ENCODE data around the gene CACNB4. TPM values are rescaled to one million over a fixed set of nuclear protein-coding genes. Genes with fewer than 3 reads are reported as not detected.
A peak's percentile ranks its signal among the peaks of the same experiment; 100 is the strongest.

The CACNB4 gene
- total and polyA plus RNA-seq, 9 of the 15 experiments (the other 6 are each of a cell fraction or from before 2014, with no cell fraction given): 0.01 to 0.20 (median 0.04) TPM; not detected in 1

DNA sequence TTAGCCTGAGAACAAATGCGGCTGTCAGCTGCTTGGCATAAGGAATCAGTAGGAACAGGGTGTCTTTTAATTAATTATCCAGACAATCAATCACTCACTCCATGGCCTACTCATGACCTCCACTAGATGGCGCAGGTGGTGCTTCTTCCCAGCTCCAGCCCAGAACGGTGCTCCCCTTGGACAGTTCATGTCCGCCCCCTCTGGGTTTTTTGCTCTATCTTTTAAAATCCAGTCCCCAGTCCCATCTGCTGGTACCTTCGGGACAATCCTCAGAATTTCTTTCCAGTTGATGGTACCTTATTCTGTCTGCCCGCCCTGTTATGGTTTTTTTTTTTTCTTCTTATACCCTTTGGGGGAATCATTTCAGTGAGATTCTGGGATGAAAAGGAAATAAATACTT, 99.8 kb downstream of the CACNB4 start (continued):
- TF ChIP-seq, protein P1, sequence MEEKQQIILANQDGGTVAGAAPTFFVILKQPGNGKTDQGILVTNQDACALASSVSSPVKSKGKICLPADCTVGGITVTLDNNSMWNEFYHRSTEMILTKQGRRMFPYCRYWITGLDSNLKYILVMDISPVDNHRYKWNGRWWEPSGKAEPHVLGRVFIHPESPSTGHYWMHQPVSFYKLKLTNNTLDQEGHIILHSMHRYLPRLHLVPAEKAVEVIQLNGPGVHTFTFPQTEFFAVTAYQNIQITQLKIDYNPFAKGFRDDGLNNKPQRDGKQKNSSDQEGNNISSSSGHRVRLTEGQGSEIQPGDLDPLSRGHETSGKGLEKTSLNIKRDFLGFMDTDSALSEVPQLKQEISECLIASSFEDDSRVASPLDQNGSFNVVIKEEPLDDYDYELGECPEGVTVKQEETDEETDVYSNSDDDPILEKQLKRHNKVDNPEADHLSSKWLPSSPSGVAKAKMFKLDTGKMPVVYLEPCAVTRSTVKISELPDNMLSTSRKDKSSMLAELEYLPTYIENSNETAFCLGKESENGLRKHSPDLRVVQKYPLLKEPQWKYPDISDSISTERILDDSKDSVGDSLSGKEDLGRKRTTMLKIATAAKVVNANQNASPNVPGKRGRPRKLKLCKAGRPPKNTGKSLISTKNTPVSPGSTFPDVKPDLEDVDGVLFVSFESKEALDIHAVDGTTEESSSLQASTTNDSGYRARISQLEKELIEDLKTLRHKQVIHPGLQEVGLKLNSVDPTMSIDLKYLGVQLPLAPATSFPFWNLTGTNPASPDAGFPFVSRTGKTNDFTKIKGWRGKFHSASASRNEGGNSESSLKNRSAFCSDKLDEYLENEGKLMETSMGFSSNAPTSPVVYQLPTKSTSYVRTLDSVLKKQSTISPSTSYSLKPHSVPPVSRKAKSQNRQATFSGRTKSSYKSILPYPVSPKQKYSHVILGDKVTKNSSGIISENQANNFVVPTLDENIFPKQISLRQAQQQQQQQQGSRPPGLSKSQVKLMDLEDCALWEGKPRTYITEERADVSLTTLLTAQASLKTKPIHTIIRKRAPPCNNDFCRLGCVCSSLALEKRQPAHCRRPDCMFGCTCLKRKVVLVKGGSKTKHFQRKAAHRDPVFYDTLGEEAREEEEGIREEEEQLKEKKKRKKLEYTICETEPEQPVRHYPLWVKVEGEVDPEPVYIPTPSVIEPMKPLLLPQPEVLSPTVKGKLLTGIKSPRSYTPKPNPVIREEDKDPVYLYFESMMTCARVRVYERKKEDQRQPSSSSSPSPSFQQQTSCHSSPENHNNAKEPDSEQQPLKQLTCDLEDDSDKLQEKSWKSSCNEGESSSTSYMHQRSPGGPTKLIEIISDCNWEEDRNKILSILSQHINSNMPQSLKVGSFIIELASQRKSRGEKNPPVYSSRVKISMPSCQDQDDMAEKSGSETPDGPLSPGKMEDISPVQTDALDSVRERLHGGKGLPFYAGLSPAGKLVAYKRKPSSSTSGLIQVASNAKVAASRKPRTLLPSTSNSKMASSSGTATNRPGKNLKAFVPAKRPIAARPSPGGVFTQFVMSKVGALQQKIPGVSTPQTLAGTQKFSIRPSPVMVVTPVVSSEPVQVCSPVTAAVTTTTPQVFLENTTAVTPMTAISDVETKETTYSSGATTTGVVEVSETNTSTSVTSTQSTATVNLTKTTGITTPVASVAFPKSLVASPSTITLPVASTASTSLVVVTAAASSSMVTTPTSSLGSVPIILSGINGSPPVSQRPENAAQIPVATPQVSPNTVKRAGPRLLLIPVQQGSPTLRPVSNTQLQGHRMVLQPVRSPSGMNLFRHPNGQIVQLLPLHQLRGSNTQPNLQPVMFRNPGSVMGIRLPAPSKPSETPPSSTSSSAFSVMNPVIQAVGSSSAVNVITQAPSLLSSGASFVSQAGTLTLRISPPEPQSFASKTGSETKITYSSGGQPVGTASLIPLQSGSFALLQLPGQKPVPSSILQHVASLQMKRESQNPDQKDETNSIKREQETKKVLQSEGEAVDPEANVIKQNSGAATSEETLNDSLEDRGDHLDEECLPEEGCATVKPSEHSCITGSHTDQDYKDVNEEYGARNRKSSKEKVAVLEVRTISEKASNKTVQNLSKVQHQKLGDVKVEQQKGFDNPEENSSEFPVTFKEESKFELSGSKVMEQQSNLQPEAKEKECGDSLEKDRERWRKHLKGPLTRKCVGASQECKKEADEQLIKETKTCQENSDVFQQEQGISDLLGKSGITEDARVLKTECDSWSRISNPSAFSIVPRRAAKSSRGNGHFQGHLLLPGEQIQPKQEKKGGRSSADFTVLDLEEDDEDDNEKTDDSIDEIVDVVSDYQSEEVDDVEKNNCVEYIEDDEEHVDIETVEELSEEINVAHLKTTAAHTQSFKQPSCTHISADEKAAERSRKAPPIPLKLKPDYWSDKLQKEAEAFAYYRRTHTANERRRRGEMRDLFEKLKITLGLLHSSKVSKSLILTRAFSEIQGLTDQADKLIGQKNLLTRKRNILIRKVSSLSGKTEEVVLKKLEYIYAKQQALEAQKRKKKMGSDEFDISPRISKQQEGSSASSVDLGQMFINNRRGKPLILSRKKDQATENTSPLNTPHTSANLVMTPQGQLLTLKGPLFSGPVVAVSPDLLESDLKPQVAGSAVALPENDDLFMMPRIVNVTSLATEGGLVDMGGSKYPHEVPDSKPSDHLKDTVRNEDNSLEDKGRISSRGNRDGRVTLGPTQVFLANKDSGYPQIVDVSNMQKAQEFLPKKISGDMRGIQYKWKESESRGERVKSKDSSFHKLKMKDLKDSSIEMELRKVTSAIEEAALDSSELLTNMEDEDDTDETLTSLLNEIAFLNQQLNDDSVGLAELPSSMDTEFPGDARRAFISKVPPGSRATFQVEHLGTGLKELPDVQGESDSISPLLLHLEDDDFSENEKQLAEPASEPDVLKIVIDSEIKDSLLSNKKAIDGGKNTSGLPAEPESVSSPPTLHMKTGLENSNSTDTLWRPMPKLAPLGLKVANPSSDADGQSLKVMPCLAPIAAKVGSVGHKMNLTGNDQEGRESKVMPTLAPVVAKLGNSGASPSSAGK (IDR thresholded peaks at IDR 0.05): no peak
- TF ChIP-seq EP300 (IDR thresholded peaks at IDR 0.05; ENCODE audit: low read length) (peak; percentile 25; the same call in 1 of the 2 replicates), ZNF324 (CRISPR knock-in tag; IDR thresholded peaks at IDR 0.05) (no peak), RCOR1 (IDR thresholded peaks at IDR 0.05; ENCODE audit: borderline replicate concordance in 1 of 2, low read depth in 2 of 2, low read length in 2 of 2) (peak in 1 of 2 experiments; percentile 60; a peak in 1 of 4 replicates), ZNF124 (CRISPR knock-in tag; IDR thresholded peaks at IDR 0.05) (no peak), RFX1 (IDR thresholded peaks at IDR 0.05) (no peak), PHB2 (IDR thresholded peaks at IDR 0.05; ENCODE audit: low read depth) (no peak)
- TF ChIP-seq, protein P2, sequence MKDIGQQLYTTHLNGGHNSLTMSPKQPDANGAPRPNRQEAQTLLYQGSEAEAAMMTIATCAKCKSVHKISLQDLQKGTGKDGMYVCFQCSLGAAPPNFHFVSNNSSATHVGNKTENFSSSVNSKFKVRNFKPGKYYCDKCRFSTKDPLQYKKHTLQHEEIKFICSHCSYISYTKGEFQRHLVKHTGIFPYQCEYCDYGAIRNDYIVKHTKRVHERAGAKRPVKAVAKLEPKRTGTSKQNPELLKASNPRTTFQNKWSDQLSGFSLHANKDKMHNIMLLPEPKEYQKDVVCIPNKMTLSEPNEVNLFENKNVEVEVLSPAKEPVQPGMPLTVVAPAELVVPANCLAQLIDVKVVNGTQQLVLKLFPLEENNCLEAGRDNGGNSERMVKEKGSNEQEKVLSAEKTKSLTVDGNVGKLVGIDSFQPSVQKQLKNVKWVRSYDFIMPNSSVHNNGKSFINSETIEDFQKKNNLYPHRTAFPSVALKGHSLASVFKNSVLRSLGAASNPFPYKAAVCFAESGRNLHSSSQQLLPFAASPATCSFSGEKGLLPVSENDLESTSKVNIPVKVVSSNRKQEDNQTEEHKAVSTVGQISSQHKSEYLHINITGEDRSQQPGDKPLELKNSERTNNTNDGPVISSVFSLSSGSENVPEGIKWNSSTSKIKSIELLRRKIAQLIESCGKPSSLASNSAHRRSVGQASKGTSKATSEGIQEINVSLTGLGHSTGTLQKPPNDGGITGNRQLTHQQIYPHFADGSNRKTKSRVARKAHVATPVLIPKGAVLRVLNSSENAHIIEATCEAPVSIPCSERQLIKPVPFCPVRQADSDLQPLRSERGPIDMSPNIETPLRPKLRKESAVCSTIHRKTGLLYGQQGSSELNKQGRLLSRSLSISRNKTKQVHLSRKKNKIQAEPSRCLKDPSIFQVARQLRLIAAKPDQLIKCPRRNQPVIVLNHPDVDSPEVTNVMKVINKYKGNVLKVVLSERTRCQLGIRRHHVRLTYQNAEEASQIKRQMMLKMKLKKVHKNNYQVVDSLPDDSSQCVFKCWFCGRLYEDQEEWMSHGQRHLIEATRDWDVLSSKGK (CRISPR knock-in tag; IDR thresholded peaks at IDR 0.05): no peak
- TF ChIP-seq, protein P3, sequence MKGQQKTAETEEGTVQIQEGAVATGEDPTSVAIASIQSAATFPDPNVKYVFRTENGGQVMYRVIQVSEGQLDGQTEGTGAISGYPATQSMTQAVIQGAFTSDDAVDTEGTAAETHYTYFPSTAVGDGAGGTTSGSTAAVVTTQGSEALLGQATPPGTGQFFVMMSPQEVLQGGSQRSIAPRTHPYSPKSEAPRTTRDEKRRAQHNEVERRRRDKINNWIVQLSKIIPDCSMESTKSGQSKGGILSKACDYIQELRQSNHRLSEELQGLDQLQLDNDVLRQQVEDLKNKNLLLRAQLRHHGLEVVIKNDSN (CRISPR knock-in tag; IDR thresholded peaks at IDR 0.05): no peak
- TF ChIP-seq, protein P4, sequence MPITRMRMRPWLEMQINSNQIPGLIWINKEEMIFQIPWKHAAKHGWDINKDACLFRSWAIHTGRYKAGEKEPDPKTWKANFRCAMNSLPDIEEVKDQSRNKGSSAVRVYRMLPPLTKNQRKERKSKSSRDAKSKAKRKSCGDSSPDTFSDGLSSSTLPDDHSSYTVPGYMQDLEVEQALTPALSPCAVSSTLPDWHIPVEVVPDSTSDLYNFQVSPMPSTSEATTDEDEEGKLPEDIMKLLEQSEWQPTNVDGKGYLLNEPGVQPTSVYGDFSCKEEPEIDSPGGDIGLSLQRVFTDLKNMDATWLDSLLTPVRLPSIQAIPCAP (CRISPR knock-in tag; IDR thresholded peaks at IDR 0.05; ENCODE audit: borderline replicate concordance): no peak

All from K562 (cell line).